ENCODE data around the gene KRTAP5-11. TPM values are rescaled to one million over a fixed set of nuclear protein-coding genes. Genes with fewer than 3 reads are reported as not detected.
"Not testable (repeated sequence)": the region's sequence is repeated elsewhere in the genome, so short reads cannot be mapped to it uniquely, and the experiment has no call there.

The KRTAP5-11 gene, protein sequence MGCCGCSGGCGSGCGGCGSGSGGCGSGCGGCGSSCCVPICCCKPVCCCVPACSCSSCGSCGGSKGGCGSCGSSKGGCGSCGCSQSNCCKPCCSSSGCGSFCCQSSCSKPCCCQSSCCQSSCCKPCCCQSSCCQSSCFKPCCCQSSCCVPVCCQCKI
- not detected for polyA plus RNA-seq (2013, experiment 1 of 4)
- not detected for polyA plus RNA-seq (2013, experiment 2 of 4)
- polyA plus RNA-seq (2013, experiment 3 of 4) = not detected
- not detected for polyA plus RNA-seq (2013, experiment 4 of 4)

- H3K27me3 ChIP-seq (ENCODE audit: control insufficient read depth, insufficient read depth, low read length, poor library complexity, severe bottlenecking) = no peaks in the 10 kb centered on the region
- no peaks in the 10 kb centered on the region for H3K9me3 ChIP-seq (ENCODE audit: control insufficient read depth, low read length)
- no peak within 1 kb of the TSS for H3K4me3 ChIP-seq (ENCODE audit: insufficient read depth, low read depth, low read length)
- H3K27ac ChIP-seq (ENCODE audit: insufficient read depth, low read depth, low read length, poor library complexity, severe bottlenecking) = no peak within 1 kb of the TSS
- WGBS, 2 experiments = 88 to 94% methylated on average over 3 of the region's 3 CpGs
- H3K4me1 ChIP-seq (ENCODE audit: control insufficient read depth, insufficient read depth, low read length) = no peaks in the 10 kb centered on the region
- no peaks in the 10 kb centered on the region for H3K36me3 ChIP-seq (ENCODE audit: control insufficient read depth, insufficient read depth, low read length)
These were observed at the start of gene KRTAP5-11 for GRCh38 chr11:71582309-71582895. Gene KRTAP5-11 (minus strand): TSS chr11:71582875. CDS start chr11:71582837, 38 bp downstream.

- H3K27ac ChIP-seq (ENCODE audit: insufficient read depth, low read depth, low read length, poor library complexity, severe bottlenecking); H3K9me3 ChIP-seq (ENCODE audit: control insufficient read depth, low read length); H3K4me3 ChIP-seq (ENCODE audit: insufficient read depth, low read depth, low read length); H3K36me3 ChIP-seq (ENCODE audit: control insufficient read depth, insufficient read depth, low read length); H3K4me1 ChIP-seq (ENCODE audit: control insufficient read depth, insufficient read depth, low read length); H3K27me3 ChIP-seq (ENCODE audit: control insufficient read depth, insufficient read depth, low read length, poor library complexity, severe bottlenecking): not testable (repeated sequence)
- WGBS, 2 experiments = 92 to 93% methylated on average over 18 of the region's 18 CpGs
These were observed 48.9 kb upstream of the KRTAP5-11 start for GRCh38 chr11:71631551-71631950.

DNA sequence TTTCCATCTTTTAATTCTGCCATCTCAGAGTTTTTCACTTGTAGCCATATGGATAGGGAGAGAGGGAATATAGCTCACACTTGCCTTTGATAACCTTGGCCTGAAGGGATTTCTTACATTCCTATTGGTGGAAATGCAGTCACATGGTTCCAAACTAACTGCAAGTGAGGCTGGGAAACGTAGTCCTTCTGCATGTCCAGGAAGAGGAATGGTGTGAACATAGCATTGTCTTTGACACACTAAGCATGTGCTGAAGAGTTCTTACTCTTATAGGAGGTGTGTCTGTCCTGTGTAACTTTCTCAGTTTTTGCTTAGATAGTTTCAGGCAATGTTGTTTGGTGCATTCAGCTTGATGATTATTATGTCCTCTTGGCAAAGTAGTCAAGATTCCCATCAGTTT, 47.4 kb upstream of the KRTAP5-11 start:
- not testable (repeated sequence) for H3K9me3 ChIP-seq (ENCODE audit: control insufficient read depth, low read length); H3K36me3 ChIP-seq (ENCODE audit: control insufficient read depth, insufficient read depth, low read length); H3K4me1 ChIP-seq (ENCODE audit: control insufficient read depth, insufficient read depth, low read length); H3K27me3 ChIP-seq (ENCODE audit: control insufficient read depth, insufficient read depth, low read length, poor library complexity, severe bottlenecking); H3K27ac ChIP-seq (ENCODE audit: insufficient read depth, low read depth, low read length, poor library complexity, severe bottlenecking); H3K4me3 ChIP-seq (ENCODE audit: insufficient read depth, low read depth, low read length)
- 73% methylated on average over 1 of the region's 1 CpG; no CpG with 5 or more reads in 1 of the 2 experiments for WGBS, 2 experiments

- H3K9me3 ChIP-seq (ENCODE audit: control insufficient read depth, low read length); H3K27me3 ChIP-seq (ENCODE audit: control insufficient read depth, insufficient read depth, low read length, poor library complexity, severe bottlenecking); H3K4me1 ChIP-seq (ENCODE audit: control insufficient read depth, insufficient read depth, low read length); H3K27ac ChIP-seq (ENCODE audit: insufficient read depth, low read depth, low read length, poor library complexity, severe bottlenecking); H3K36me3 ChIP-seq (ENCODE audit: control insufficient read depth, insufficient read depth, low read length); H3K4me3 ChIP-seq (ENCODE audit: insufficient read depth, low read depth, low read length): not testable (repeated sequence)
- WGBS, 2 experiments = 93 to 94% methylated on average over 21 of the region's 21 CpGs
These were observed 46.3 kb upstream of the KRTAP5-11 start for GRCh38 chr11:71628943-71629342.

DNA sequence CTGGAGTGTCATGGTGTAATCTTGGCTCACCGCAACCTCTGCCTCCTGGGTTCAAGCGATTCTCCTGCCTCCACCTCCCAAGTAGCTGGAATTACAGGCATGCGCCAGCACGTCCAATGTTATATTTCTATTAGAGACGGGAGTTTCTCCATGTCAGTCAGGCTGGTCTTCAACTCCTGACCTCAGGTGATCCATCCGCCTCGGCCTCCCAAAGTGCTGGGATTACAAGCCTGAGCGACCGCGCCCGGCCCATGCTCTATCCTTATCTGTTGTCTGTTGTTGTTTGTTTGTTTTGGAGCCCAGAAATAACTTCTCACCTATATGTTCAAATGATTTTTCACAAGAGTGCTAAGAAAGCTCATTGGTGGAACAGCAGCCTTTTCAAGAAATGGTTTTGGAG, 40.6 kb upstream of the KRTAP5-11 start:
- not testable (repeated sequence) for H3K36me3 ChIP-seq (ENCODE audit: control insufficient read depth, insufficient read depth, low read length); H3K4me3 ChIP-seq (ENCODE audit: insufficient read depth, low read depth, low read length); H3K4me1 ChIP-seq (ENCODE audit: control insufficient read depth, insufficient read depth, low read length); H3K27me3 ChIP-seq (ENCODE audit: control insufficient read depth, insufficient read depth, low read length, poor library complexity, severe bottlenecking); H3K9me3 ChIP-seq (ENCODE audit: control insufficient read depth, low read length); H3K27ac ChIP-seq (ENCODE audit: insufficient read depth, low read depth, low read length, poor library complexity, severe bottlenecking)
- WGBS, 2 experiments = 92% methylated on average over 11 of the region's 11 CpGs

DNA sequence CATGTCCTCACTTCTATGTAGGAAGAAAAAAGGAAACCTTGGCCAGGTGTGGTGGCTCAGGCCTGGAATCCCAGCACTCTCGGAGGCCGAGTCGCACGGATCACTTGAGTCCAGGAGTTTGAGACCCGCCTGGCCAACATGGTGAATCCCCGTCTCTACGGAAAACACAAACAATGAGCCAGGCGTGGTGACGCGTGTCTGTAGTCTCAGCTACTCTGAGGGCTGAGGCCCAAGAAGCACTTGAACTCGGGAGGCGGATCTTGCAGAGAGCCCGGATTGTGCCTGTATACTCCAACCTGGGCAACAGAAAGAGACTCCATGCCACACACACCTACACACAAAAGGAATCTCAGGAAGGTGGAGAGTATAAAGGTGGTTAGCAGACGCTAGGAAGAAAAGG, 39.9 kb upstream of the KRTAP5-11 start:
- not testable (repeated sequence) for H3K27me3 ChIP-seq (ENCODE audit: control insufficient read depth, insufficient read depth, low read length, poor library complexity, severe bottlenecking); H3K9me3 ChIP-seq (ENCODE audit: control insufficient read depth, low read length); H3K4me3 ChIP-seq (ENCODE audit: insufficient read depth, low read depth, low read length); H3K27ac ChIP-seq (ENCODE audit: insufficient read depth, low read depth, low read length, poor library complexity, severe bottlenecking); H3K36me3 ChIP-seq (ENCODE audit: control insufficient read depth, insufficient read depth, low read length); H3K4me1 ChIP-seq (ENCODE audit: control insufficient read depth, insufficient read depth, low read length)
- WGBS, 2 experiments = 91 to 92% methylated on average over 14 of the region's 14 CpGs

- 84 to 94% methylated on average over 11 to 12 of the region's 12 CpGs for WGBS, 2 experiments
- not testable (repeated sequence) for H3K9me3 ChIP-seq (ENCODE audit: control insufficient read depth, low read length); H3K4me1 ChIP-seq (ENCODE audit: control insufficient read depth, insufficient read depth, low read length); H3K27ac ChIP-seq (ENCODE audit: insufficient read depth, low read depth, low read length, poor library complexity, severe bottlenecking); H3K27me3 ChIP-seq (ENCODE audit: control insufficient read depth, insufficient read depth, low read length, poor library complexity, severe bottlenecking); H3K4me3 ChIP-seq (ENCODE audit: insufficient read depth, low read depth, low read length); H3K36me3 ChIP-seq (ENCODE audit: control insufficient read depth, insufficient read depth, low read length)
These were observed 32.3 kb upstream of the KRTAP5-11 start for GRCh38 chr11:71615003-71615402.

- H3K9me3 ChIP-seq (ENCODE audit: control insufficient read depth, low read length); H3K27me3 ChIP-seq (ENCODE audit: control insufficient read depth, insufficient read depth, low read length, poor library complexity, severe bottlenecking); H3K27ac ChIP-seq (ENCODE audit: insufficient read depth, low read depth, low read length, poor library complexity, severe bottlenecking); H3K36me3 ChIP-seq (ENCODE audit: control insufficient read depth, insufficient read depth, low read length); H3K4me1 ChIP-seq (ENCODE audit: control insufficient read depth, insufficient read depth, low read length); H3K4me3 ChIP-seq (ENCODE audit: insufficient read depth, low read depth, low read length): not testable (repeated sequence)
- WGBS, 2 experiments = 77 to 85% methylated on average over 14 of the region's 15 CpGs
These were observed 31.8 kb upstream of the KRTAP5-11 start for GRCh38 chr11:71614366-71614917.

DNA sequence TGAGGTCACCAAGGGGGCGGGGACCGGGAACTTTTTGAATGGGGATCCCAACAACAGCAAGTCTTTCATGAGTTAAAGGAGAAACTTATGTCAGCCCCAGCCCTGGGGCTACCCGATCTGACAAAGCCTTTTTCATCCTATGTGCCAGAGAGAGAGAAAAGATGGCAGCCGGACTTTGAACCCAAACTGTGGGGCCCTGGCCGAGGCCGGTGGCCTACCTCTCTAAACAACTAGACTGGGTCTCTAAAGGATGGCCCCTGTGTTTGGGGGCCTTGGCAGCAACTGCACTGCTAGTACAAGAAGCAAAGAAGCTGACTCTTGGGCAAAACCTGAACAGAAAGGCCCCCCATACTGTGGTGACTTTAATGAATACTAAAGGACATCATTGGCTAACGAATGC, 31.3 kb upstream of the KRTAP5-11 start:
- H3K27ac ChIP-seq (ENCODE audit: insufficient read depth, low read depth, low read length, poor library complexity, severe bottlenecking); H3K4me1 ChIP-seq (ENCODE audit: control insufficient read depth, insufficient read depth, low read length); H3K9me3 ChIP-seq (ENCODE audit: control insufficient read depth, low read length); H3K36me3 ChIP-seq (ENCODE audit: control insufficient read depth, insufficient read depth, low read length); H3K27me3 ChIP-seq (ENCODE audit: control insufficient read depth, insufficient read depth, low read length, poor library complexity, severe bottlenecking); H3K4me3 ChIP-seq (ENCODE audit: insufficient read depth, low read depth, low read length): not testable (repeated sequence)
- 79 to 80% methylated on average over 7 of the region's 7 CpGs for whole genome bisulfite sequencing, 2 experiments

GRCh38 chr11:71611218-71611910, 28.7 kb upstream of the KRTAP5-11 start:
- H3K9me3 ChIP-seq (ENCODE audit: control insufficient read depth, low read length); H3K36me3 ChIP-seq (ENCODE audit: control insufficient read depth, insufficient read depth, low read length); H3K4me1 ChIP-seq (ENCODE audit: control insufficient read depth, insufficient read depth, low read length); H3K4me3 ChIP-seq (ENCODE audit: insufficient read depth, low read depth, low read length); H3K27ac ChIP-seq (ENCODE audit: insufficient read depth, low read depth, low read length, poor library complexity, severe bottlenecking): not testable (repeated sequence)
- H3K27me3 ChIP-seq (ENCODE audit: control insufficient read depth, insufficient read depth, low read length, poor library complexity, severe bottlenecking) = peaks cover 31% of the 10 kb centered on the region
- 90 to 91% methylated on average over 13 to 15 of the region's 21 CpGs for WGBS, 2 experiments

All from ectodermal cell (in vitro differentiated cells).